T-helper 2 cell treated with Interferon-gamma antibody and Interleukin-4, amounts not matched to agents 100 ng/mL and 5 ng/mL, for 36 hours (primary cell): Measurements from ENCODE around the gene VTI1A. TPM values are rescaled to one million over a fixed set of nuclear protein-coding genes. Genes with fewer than 3 reads are reported as not detected.
"Not testable (repeated sequence)": the region's sequence is repeated elsewhere in the genome, so short reads cannot be mapped to it uniquely, and the experiment has no call there.

Experiments used
- intact Hi-C: fragments of 100-400 bp; cut with micrococcal nuclease; formaldehyde crosslinking; loops from one replicate; pipeline ENCODE4 v1.15.1; 2023
- total RNA-seq: library from RNA; stranded (reverse); gene quantifications from 2 replicates; pipeline ENCODE4 v1.2.3, GENCODE V29; 2022

Gene VTI1A
- total RNA-seq, 1 donor from 2014 or later = 41.5 TPM

DNA sequence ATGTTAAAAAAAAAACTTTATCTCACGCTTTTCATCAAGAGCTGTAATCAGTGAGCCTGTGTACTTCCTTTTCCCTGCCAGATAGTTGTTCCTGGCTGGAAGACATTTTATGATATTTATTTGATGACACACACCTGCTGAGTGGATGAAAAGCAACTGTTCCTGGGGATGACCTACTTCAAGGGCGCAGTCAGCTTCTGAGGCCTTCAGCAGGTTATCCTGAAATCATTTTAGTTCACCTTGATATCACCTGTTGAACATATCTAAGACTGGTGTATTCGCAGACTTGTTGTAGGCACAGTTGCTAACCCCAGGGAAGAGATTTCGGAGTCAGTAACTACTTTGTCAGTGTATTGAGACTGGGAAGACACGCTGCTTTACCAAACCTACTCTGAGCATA is 268.6 kb downstream of the VTI1A start:
- intact Hi-C loops = no loop called here

DNA sequence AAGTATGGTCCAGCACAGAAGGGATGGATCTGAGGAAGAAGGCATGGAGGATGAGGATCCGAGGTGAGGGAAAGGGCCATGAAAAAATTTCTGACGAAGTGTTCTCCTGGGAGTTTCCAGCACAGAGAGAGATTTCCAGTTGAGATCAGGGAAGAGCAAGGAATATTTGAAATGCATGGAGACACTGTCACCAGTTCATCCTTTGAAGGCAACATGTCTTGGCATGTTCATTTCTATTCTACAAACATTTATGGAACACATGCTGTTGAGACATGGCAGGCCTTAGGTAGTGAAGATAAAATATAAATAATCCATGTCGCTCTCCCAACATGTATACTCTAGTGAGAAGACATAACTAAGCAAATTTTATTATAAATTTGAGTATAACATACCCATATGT is 269.1 kb downstream of the VTI1A start:
- intact Hi-C loops = no loop called here

DNA sequence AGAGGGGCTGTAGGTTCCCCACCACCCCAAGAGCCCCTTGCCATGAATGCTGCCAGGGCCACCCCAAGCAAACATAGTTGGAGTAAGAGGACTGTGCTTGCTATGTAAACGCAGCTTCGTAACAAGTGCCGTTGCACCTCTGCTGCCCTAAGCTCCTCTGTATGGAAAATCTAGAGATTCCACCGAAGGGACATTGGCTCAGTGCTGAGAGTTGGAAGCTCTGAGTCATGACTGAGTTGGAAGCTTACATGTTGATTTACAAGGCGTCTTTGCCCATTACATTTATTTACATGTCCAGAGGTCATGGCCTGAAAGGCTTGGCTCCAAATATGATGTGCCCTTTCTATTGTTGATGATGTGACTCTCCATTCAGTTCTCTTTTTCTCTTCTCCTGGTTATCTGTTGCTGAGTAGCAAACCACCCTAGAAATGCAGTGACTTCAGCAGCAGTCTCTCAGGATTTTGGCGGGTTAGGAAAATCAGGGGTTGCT is 270.0 kb downstream of the VTI1A start:
- intact Hi-C loops = no loop called here

DNA sequence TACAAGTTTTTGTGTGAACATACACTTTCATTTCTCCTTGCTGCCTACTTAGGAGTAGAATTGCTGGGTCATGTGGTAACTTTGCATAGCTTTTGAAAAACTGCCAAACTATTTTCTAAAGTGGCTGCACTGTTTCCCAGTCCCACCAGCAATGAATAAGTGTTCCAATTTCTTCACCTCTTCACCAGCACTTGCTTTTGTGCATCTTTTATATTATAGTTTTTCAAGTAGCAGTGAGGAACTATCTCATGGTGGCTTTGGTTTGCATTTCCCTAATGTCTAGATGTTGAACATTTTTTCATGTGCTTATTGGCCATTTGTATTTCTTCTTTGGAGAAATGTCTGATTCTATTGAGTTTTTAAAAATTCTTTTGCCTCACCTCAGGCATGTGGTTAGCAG is 273.2 kb downstream of the VTI1A start:
- intact Hi-C loops = no loop called here

DNA sequence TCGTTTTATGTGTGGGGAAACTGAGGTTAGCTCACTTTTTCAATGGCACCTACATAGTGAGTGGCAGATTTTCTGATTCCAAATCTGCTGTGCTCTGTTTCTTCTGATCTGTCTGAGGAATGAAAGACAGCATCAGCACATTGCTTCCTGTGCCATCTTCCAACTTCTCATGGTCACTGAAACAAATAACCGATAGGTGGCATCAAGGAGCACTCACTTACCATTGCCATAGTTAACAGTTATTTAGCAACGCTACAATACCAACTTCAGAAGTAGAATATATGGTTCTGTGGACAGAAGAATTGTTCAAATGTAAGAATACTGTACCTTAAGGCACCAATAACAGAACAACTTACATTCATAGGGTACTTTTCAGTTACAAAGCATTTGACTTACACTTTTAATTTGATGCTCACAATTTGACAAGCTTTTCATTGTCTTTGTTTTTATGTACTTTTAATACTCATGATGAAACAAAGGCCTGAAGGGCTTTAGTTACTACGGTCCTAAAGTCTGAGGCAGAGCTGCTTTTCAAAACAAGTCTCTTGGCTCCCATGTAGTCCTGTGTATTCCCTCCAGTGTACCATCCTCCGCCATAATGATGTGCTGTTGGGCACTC is 274.2 kb downstream of the VTI1A start:
- intact Hi-C loops = loop anchor here (1.0 kb wide), 1 partner anchor 664 kb away; no protein-coding TSS in a partner anchor

DNA sequence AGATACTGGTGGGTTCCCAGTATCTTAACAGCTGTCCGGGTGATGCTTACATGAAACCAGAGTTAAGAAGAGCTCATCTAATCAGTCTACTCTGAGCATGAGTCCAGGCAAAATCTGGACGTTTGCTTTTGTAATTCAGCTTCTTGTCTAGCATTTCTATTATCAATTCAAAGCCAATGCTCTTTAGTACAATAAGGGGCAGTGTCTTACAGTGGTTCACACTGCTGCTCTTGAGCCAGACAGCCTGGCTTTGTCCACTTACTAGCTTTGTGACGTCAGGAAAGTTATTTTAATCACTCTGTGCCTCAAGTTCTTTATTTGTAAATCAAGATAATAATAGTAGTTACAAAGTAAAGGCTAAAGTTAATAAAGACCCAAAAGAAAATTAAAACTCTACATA is 275.7 kb downstream of the VTI1A start:
- intact Hi-C loops = no loop called here

DNA sequence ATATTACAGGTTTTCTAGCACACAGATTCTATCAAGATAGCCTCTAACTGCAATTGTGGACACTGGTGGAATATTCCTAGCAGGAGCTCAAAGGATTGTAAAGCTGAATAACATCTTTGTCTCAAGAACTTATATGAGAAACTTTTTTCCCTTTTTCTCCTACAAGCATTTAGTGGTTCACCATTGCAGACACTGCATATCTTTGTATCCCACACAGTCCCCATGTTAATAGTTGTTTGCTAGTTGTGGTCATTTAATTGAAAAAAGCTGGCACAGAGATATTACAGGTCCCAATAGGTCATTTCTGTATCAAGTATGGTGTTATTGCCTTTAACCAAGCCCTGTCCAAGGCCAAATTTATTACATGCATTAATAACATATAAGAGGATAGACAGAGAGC is 276.9 kb downstream of the VTI1A start:
- intact Hi-C loops = no loop called here

DNA sequence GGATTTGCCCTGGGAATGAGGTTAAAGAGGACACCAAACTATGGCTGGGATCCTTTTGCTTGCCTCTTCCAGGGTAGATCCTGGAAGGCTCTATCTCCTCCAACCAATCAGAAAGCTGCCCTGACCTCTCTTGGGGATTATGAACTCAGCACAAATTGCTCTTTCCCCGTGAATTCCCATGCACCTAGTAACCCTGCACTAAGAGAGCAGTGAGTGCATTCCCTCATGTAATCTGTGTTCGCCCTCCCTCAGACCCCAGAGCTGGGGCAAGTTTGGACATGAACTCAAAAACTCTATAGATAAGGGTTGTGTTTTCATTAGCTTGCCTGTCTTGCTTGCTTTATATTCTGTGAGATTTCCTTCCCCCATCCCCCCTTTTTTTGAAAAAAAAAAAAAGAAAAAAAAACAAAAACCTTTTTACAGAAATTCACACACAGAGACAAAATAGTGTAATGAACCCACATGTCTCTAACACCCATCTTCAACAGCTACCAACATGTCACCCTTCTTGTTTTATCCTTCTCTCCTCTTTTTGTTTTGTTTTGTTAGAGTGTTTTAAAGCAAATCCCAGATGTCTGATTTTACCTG is 277.5 kb downstream of the VTI1A start:
- intact Hi-C loops = no loop called here

DNA sequence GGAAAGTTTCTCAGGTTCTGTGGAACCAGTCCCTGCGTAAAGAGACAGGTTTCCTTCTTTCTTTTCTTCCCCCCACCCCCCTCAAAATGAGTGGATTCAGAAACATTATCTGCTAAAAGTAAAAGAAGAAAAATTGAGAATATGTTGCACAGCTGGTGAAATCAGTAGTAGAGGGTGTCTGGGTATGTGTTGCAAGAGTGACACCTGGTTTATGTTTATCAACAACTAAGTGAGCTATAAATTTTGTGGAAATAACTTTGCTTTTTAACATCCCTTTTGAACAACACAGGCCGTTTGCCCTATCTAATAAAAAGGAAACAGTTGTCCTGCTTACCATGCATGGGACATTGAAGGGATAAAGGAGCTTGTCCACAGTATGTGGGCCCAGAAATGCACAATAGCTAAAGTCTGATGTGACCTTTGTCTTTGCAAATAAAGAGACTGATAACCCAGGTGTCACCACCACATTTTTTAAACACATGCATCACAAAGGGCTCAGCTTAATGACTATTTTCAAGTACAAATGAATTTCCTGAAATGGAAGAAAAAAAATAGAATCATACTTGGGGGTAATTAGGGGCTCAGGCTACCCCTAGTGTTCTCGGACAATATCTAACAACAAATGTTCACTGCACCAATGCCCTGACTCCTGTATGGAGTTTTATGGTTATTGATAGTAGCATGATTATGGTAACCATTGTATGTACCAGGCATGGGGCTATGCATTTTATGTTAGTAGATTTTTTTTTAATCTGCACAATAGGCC is 281.3 kb downstream of the VTI1A start:
- intact Hi-C loops = no loop called here

DNA sequence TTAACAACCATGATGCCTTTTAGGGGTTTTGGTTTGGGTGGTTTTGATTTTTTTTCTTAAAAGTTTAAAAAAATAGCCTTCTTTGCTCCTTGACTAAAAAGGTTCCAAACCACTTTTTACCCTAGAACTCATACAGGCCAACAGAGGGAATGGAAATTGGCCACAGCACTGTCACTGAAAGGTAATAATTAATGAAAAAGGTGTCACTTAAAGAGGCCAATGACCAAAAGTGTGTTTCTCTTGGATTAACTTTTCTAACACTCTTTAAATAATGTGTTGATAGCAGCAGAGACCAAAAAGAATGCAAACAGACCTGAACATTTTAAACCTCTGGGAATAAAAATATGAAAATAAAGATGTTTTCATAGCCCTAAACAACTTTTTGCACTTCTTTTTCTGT is 282.0 kb downstream of the VTI1A start:
- intact Hi-C loops = no loop called here

DNA sequence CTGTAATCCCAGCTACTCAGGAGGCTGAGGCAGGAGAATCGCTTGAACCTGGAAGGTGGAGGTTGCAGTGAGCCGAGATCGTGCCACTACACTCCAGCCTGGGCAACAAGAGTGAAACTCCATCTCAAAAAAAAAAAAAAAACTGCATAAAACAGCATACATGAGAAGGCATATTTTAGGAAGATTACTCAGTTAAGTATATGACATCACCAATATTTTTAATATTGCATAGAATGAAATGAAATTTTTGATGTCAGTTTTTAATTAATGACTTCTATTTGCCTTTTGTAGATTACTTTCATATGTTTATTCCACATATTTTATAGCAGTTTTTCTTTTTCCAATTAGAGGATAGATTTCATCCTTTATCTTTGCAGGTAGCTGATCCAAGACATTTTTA is 284.4 kb downstream of the VTI1A start:
- intact Hi-C loops = not testable (repeated sequence)

DNA sequence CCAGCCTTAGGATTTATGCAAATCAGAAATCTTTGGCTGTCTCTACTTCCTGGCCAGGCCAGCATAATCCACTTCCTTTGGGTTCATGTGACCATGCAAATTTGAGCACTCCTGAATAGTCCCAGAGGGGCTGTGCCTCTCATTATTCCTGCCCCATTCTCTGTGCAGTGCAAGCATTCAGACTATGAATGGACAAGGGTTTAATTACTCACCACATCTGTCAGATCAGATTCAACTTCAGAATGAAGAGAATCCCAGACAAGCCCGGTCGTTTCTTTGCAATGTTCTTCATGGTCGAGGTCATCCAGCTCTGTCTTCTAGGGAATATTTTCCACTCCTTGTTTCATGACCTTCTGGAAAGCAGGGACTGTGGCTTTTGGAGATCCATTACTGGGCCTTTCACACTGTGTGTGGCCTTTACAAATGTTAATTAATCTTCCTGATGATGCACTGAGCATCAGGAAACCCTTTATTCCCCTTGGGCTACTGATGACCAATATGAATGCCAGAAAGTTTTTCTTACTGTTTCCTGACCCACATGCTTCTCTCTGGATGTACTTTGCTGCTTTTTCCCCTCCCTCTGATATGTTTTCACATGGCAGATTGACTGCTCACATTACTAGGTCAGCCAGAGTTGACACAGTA is 285.4 kb downstream of the VTI1A start:
- intact Hi-C loops = no loop called here

DNA sequence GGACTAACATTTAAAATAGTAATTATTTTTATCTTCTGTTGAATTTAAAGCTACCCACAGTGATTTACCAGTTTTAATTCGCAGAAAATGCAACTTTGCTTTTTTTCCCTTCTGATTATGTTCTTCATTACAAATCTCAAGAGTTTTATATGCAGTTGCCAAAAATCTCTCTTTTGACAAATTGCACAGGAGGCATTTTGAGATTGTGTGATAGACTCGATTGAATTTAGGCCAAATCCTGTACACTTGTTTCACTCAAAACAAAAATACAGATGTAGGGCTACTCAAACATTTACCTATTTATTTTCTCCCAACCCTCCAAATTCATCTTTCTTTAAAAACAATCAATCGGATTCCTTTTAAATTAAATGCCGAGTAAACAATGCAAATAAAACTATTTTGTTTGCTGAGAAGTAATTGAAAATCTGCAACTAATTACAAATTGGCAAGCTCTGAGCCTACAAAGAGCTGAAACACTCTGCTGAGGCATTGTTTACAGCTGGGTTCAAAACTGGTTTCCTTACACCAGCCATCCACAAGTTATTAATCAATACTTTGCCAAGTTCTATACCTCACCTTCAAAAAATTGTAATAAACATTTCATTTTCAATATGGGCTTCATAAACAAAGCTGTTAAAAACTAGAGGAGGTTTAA is 288.2 kb downstream of the VTI1A start:
- intact Hi-C loops = no loop called here

DNA sequence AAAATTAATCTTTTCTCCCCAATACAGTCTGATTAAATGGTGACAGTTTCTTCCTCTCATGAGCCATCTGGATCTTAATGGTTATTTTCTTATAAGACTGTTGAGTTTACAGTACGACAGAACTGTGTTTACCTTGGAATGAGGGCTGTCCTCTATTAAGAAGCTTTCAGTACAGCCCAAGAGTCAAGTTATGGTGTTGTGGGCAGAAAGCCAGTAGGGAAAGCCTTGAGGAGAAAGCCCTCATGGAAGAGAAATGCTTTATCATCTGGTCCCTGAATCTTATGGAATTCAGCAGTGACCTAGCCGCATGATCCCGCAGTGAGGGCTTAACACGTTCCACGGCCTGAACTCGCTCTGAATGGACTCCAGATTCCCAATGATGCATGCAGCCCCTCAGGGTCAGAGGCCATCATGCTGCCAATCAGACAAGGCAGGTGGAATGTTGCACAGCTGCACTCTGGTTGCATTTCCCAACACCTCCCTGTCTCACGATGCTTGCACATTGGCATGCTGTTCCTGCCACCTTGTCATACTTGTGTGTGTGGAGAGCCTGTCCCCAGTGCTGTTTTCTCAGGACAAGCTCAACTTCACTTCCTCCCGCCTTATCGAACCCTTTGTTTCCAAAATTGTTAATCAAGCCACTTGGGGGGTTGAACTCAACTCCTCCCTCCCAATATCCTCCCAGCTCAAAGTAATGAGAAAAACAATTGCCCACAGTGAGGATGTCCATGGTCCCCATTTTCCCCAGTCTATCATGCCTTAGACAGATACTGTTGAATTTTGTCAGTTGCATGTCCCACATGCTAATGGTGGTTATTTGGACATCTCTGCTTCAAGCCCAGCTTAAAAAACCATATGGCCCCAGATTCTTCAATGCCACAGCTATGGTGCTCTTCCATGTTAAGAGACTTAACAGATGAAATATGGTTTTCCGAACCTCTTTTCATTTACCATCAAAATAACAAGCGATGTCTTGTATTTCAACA is 291.9 kb downstream of the VTI1A start:
- intact Hi-C loops = no loop called here

DNA sequence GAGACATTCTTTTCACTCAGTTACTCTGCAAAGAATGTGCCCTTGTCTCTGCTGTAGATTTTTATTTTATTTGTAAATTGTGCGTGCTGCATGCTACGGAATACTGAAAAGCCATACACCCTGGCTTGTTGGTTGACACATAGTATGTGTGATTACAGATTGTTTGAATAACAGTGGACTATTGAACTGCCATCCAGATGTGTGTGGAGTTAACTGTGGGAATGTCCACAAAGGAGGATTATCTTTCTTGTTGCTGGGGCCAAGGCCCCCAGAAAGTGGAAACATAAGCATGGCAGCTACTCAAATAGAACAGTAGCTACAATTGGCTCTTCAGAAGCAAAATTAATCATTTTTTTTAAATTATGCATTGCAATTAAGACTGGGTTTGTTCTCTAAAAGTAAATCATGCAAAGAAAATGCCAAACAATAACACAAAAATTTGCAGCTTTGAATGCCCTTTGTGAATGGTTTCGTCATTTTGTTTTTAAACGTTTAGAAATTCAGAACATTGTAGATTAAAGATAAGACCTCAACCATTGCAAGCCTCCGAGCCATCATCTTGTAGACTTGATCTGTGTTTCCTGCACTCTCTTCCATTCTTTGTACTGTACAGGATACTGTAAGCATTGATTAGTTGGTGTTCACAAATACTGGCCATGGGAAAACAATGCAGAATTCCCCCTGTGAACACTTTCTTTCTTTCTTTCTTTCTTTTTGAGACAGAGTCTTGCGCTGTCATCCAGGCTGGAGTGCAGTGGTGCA is 292.8 kb downstream of the VTI1A start:
- intact Hi-C loops = no loop called here

DNA sequence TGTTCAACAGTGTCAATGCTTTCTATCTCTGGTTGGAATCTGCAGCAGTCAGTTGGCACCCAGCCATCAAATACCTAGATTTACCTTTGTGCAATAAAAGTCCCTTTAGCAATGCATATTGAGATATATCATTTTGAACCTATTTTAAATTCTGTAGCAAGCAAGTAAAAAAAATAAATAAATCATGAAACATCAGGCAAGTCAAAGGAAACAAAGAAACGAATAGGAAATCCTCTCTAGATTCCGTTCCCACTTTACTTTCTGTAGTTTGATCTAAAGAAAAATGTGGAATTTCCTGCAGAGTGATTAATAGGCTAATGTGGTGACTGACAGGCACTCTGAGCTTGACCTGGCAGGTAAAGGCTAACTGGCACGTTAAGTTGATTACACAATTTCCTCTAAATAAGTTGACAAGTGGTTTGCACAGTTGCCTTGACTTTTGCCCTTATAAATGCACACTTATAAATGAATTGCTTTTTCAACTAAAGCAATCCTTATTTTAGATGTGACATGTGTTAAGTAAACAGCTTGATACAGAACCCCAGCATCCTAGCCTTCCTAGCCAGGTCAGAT is 294.9 kb downstream of the VTI1A start:
- intact Hi-C loops = no loop called here

DNA sequence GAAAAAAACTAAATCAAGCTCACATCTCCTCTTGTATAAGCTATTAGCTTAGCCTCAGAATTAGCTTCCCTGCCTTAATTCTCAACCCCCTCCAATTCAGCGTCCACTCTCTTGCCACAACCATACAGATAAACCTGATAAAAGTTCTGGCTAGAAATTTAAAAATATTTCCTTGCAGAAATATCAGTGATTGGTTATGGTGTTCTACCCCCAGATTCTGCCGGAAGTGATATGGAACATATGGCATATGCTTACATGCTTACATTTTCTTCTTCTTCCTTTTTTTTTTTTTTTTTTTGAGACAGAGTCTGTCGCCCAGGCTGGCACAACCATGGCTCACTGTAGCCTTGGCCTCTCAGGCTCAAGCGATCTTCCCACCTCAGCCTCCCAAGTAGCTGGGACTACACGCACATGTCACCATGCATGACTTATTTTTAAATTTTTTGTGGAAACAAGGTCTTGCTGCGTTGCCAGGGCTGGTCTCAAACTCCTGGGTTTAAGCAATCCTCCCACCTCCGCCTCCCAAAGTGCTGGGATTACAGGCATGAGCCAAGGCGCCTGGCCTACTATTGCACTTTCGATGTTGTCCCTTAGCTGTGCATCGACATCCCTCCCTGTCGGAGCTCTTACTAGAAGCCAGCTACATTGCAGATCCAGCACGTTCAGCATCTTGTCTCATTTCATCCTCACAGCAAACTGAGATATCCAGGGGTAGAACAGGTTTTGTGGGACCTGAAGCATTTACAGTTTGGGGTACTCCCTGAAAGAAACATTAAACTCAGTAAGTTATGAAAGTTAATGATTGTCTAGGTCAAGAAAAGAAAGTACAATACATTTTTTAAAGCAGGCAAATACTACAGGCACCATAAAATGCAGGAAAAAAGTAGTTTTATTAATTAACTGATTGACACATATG is 297.4 kb downstream of the VTI1A start:
- intact Hi-C loops = no loop called here

DNA sequence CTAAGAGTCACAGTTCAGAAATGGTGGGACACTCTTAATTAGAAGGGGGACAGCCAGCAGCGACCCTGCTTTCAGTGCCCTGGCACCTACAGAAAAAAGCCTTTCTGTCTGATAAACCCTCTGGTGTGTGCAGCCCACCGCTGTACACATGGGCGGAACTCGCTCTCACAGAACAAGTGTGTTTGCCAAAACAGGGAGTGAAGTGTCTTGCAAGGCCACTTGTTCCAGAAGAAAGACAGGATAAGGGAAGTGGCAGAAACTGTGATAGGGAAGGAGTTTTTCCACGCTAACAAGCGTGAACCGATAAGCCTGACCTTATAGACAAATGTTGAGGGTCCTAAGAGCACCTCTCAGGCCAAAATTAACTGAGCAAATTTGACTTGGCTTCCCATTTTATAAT is 299.3 kb downstream of the VTI1A start:
- intact Hi-C loops = no loop called here
